CD4-positive, CD25-positive, alpha-beta regulatory T cell (primary cell): ENCODE results near the gene PHLDB3. TPM values are rescaled to one million over a fixed set of nuclear protein-coding genes. Genes with fewer than 3 reads are reported as not detected.
"Not testable (repeated sequence)": the region's sequence is repeated elsewhere in the genome, so short reads cannot be mapped to it uniquely, and the experiment has no call there.

ENCODE experiments used
- ATAC-seq, 2 donors: fragments of 150-1000 bp; cut with Tn5 transposase; one replicate each; pipeline ENCODE4 v1.10.0; 2021; ENCODE audit warnings: low read depth in 2 of 2, moderate number of reproducible peaks in 2 of 2, moderate library complexity in 1 of 2
- DNase-seq, 3 donors: peaks; one replicate each; pipeline versions ENCODE4 v3.0.0 to v3.0.0-alpha.2; 2012 to 2022; ENCODE audit warnings: mixed read lengths in 1 of 3
- H3K27ac ChIP-seq: one replicate; pipeline ENCODE4 v1.7.0; 2013; ENCODE audit warnings: mild to moderate bottlenecking, low read length; ENCODE audit not compliant: insufficient read depth, poor library complexity, severe bottlenecking
- H3K27me3 ChIP-seq: one replicate; pipeline ENCODE4 v1.7.0; 2013; ENCODE audit warnings: low read length; ENCODE audit not compliant: control insufficient read depth, insufficient read depth
- H3K36me3 ChIP-seq: one replicate; pipeline ENCODE4 v1.7.0; 2013; ENCODE audit warnings: mild to moderate bottlenecking, low read length, moderate library complexity; ENCODE audit not compliant: control insufficient read depth, insufficient read depth
- H3K4me1 ChIP-seq: 2 replicates; pipeline ENCODE4 v1.7.0; 2013; ENCODE audit warnings: mild to moderate bottlenecking, low read length; ENCODE audit not compliant: insufficient read depth, control insufficient read depth, poor library complexity, severe bottlenecking
- H3K4me3 ChIP-seq: one replicate; pipeline ENCODE4 v1.7.0; 2013; ENCODE audit warnings: low read depth, mild to moderate bottlenecking, low read length, moderate library complexity
- H3K9me3 ChIP-seq, 2 experiments: 1 replicate in 1 of 2; 2 replicates in 1 of 2; pipeline ENCODE4 v1.7.0; 2013; ENCODE audit warnings: low read length in 2 of 2, mild to moderate bottlenecking in 1 of 2, moderate library complexity in 1 of 2; ENCODE audit not compliant: control insufficient read depth in 2 of 2
- H3K27ac Mint-ChIP-seq, 3 donors: one replicate each; pipeline ENCODE4 v1.8.0; 2020 to 2022; ENCODE audit warnings: mild to moderate bottlenecking in 3 of 3, mixed read lengths in 3 of 3, moderate library complexity in 2 of 3
- H3K27me3 Mint-ChIP-seq: one replicate; pipeline ENCODE4 v1.8.0; 2022; ENCODE audit warnings: mild to moderate bottlenecking, mixed read lengths
- H3K36me3 Mint-ChIP-seq: one replicate; pipeline ENCODE4 v1.8.0; 2020; ENCODE audit warnings: mixed read lengths
- H3K4me1 Mint-ChIP-seq, 4 donors: one replicate each; pipeline ENCODE4 v1.8.0; 2020 to 2022; ENCODE audit warnings: mixed read lengths in 4 of 4, mild to moderate bottlenecking in 1 of 4
- H3K4me3 Mint-ChIP-seq, 4 donors: one replicate each; pipeline ENCODE4 v1.8.0; 2020 to 2022; ENCODE audit warnings: mild to moderate bottlenecking in 4 of 4, mixed read lengths in 4 of 4, moderate library complexity in 3 of 4
- H3K9me3 Mint-ChIP-seq, 7 donors: one replicate each; pipeline ENCODE4 v1.8.0; 2020 to 2022; ENCODE audit warnings: mixed read lengths in 7 of 7, mild to moderate bottlenecking in 3 of 7, moderate library complexity in 2 of 7
- polyA plus RNA-seq, 4 donors: library from polyadenylated mRNA; unstranded; fragments of 300-500 nt; fragmentation: Illumina TruSeq; gene quantifications; one replicate each; pipeline ENCODE4 v1.2.3, GENCODE V29; 2021
- total RNA-seq: library from RNA; stranded (reverse); gene quantifications from one replicate; pipeline ENCODE4 v1.2.3, GENCODE V29; 2022

Gene PHLDB3
- total and polyA plus RNA-seq, 5 donors from 2014 or later = 1.5 to 64.1 (median 4.2) TPM

GRCh38 chr19:43526884-43527859, 22.6 kb upstream of the PHLDB3 start, which contains the start of gene ETHE1:
ETHE1 (minus strand) TSS chr19:43527201; CDS start chr19:43527177, 24 bp downstream.
- peak within 1 kb of the TSS; percentile 76 to 97 (median 84) for H3K4me3 Mint-ChIP-seq
- peak within 1 kb of the TSS; percentile 28 to 91 (median 74) for H3K27ac Mint-ChIP-seq
- H3K9me3 ChIP-seq = no peaks in the 10 kb centered on the region
- peak; percentile 72 to 81 for ATAC-seq
- peak within 1 kb of the TSS; percentile 86 for H3K4me3 ChIP-seq
- no peaks in the 10 kb centered on the region for H3K9me3 Mint-ChIP-seq
- H3K4me1 Mint-ChIP-seq = peaks cover 5 to 34% (median 21%) of the 10 kb centered on the region in 4 donors
- no peaks in the 10 kb centered on the region for H3K36me3 ChIP-seq
- no peaks in the 10 kb centered on the region for H3K27me3 Mint-ChIP-seq
- peak; percentile 59 to 81 (median 70) for DNase-seq
- H3K36me3 Mint-ChIP-seq = no peaks in the 10 kb centered on the region
- H3K27me3 ChIP-seq = no peaks in the 10 kb centered on the region
- H3K27ac ChIP-seq = peak within 1 kb of the TSS; percentile 63
- peaks cover 31% of the 10 kb centered on the region for H3K4me1 ChIP-seq

- H3K36me3 Mint-ChIP-seq = no peaks in the 10 kb centered on the region
- H3K4me1 ChIP-seq = peaks cover 31% of the 10 kb centered on the region
- no peaks in the 10 kb centered on the region for H3K36me3 ChIP-seq
- DNase-seq (peak in 1 of 3 donors; percentile 42), ATAC-seq (peak; percentile 15 to 20)
- peak overlapping the region; percentile 80 for H3K4me3 ChIP-seq
- H3K4me1 Mint-ChIP-seq = peaks cover 5 to 31% (median 21%) of the 10 kb centered on the region in 4 donors
- H3K9me3 ChIP-seq = no peaks in the 10 kb centered on the region
- H3K27me3 ChIP-seq = no peaks in the 10 kb centered on the region
- H3K27ac ChIP-seq = peak overlapping the region; percentile 63
- peak overlapping the region; percentile 28 to 88 (median 74) for H3K27ac Mint-ChIP-seq
- H3K9me3 Mint-ChIP-seq = no peaks in the 10 kb centered on the region
- H3K4me3 Mint-ChIP-seq = peak overlapping the region; percentile 76 to 97 (median 84)
- no peaks in the 10 kb centered on the region for H3K27me3 Mint-ChIP-seq
Observed at GRCh38 chr19:43525836-43526771, 21.6 kb upstream of the PHLDB3 start.

- Histone ChIP-seq H3K9me3 (no peaks in the 10 kb centered on the region), H3K4me3 (peak overlapping the region; percentile 80), H3K27ac (peak overlapping the region; percentile 63), H3K4me1 (peaks cover 31% of the 10 kb centered on the region), H3K36me3 (no peaks in the 10 kb centered on the region), H3K27me3 (no peaks in the 10 kb centered on the region)
- DNase-seq = peak in 1 of 3 donors; percentile 58
- Mint-ChIP-seq H3K36me3 (no peaks in the 10 kb centered on the region), H3K9me3 (no peaks in the 10 kb centered on the region), H3K4me1 (peaks cover 5 to 31% (median 21%) of the 10 kb centered on the region in 4 donors), H3K27me3 (no peaks in the 10 kb centered on the region), H3K4me3 (peak overlapping the region; percentile 76 to 97 (median 84)), H3K27ac (peak overlapping the region; percentile 28 to 88 (median 74))
- ATAC-seq = peak; percentile 46 to 54
Observed at GRCh38 chr19:43524922-43525835, 20.6 kb upstream of the PHLDB3 start.

- H3K27me3 Mint-ChIP-seq, H3K27ac Mint-ChIP-seq, H3K9me3 ChIP-seq, DNase-seq, H3K27ac ChIP-seq, H3K4me3 ChIP-seq, ATAC-seq, H3K27me3 ChIP-seq, H3K36me3 Mint-ChIP-seq, H3K9me3 Mint-ChIP-seq, H3K36me3 ChIP-seq, H3K4me3 Mint-ChIP-seq: not testable (repeated sequence)
- H3K4me1 ChIP-seq = peaks cover 37% of the 10 kb centered on the region
- peaks cover 11 to 35% (median 27%) of the 10 kb centered on the region in 4 donors for H3K4me1 Mint-ChIP-seq
Observed at GRCh38 chr19:43523696-43524095, 19.1 kb upstream of the PHLDB3 start.

GRCh38 chr19:43522929-43523328, 18.4 kb upstream of the PHLDB3 start:
- no peak overlapping the region for H3K4me3 ChIP-seq
- DNase-seq = no peak
- no peaks in the 10 kb centered on the region for H3K9me3 Mint-ChIP-seq
- H3K4me1 ChIP-seq = peaks cover 37% of the 10 kb centered on the region
- no peaks in the 10 kb centered on the region for H3K27me3 ChIP-seq
- peak overlapping the region in 1 of 3 donors; percentile 35 for H3K27ac Mint-ChIP-seq
- peaks cover 11 to 35% (median 28%) of the 10 kb centered on the region in 4 donors for H3K4me1 Mint-ChIP-seq
- no peaks in the 10 kb centered on the region for H3K9me3 ChIP-seq
- no peak for ATAC-seq
- H3K27me3 Mint-ChIP-seq = no peaks in the 10 kb centered on the region
- peaks cover 4% of the 10 kb centered on the region for H3K36me3 Mint-ChIP-seq
- peak overlapping the region in 1 of 4 donors; percentile 44 for H3K4me3 Mint-ChIP-seq
- no peaks in the 10 kb centered on the region for H3K36me3 ChIP-seq
- H3K27ac ChIP-seq = no peak overlapping the region

GRCh38 chr19:43519436-43520088, 15.0 kb upstream of the PHLDB3 start:
- Histone ChIP-seq H3K9me3 (no peaks in the 10 kb centered on the region), H3K27me3 (no peaks in the 10 kb centered on the region), H3K4me3 (no peak overlapping the region), H3K36me3 (no peaks in the 10 kb centered on the region), H3K27ac (no peak overlapping the region), H3K4me1 (peaks cover 9% of the 10 kb centered on the region)
- Mint-ChIP-seq H3K4me3 (peak overlapping the region in 1 of 4 donors; percentile 1), H3K9me3 (no peaks in the 10 kb centered on the region), H3K27me3 (no peaks in the 10 kb centered on the region), H3K36me3 (peaks cover 8% of the 10 kb centered on the region), H3K4me1 (peaks cover 6 to 12% (median 10%) of the 10 kb centered on the region in 4 donors), H3K27ac (peak overlapping the region; percentile 41 to 64 (median 43))
- peak; percentile 72 to 84 (median 76) for DNase-seq
- ATAC-seq = peak; percentile 64 to 67
